Amniotic stem cell (primary cell): Measurements from ENCODE around the gene PFKP.
"Not testable (repeated sequence)": the region's sequence is repeated elsewhere in the genome, so short reads cannot be mapped to it uniquely, and the experiment has no call there.

Experiments
- DNase-seq: peaks from one replicate; lab custom pipeline; 2025; lab: John Stamatoyannopoulos, UW

PFKP gene

GRCh38 chr10:3159152-3159551 lies 91.8 kb downstream of the PFKP start:
- DNase-seq, result no peak

- no peak for DNase-seq
Measured at GRCh38 chr10:3162533-3162932, 95.2 kb downstream of the PFKP start.

GRCh38 chr10:3163879-3164278 lies 96.5 kb downstream of the PFKP start:
- no peak for DNase-seq

- DNase-seq, result no peak
Measured at GRCh38 chr10:3165196-3165595, 97.8 kb downstream of the PFKP start.

- DNase-seq, result no peak
Measured at GRCh38 chr10:3166496-3167290, 99.3 kb downstream of the PFKP start.

GRCh38 chr10:3167611-3168330 lies 100.4 kb downstream of the PFKP start:
- DNase-seq, result no peak

- DNase-seq, result no peak
Measured at GRCh38 chr10:3169271-3169670, 101.9 kb downstream of the PFKP start.

- DNase-seq, result no peak
Measured at GRCh38 chr10:3169673-3170072, 102.3 kb downstream of the PFKP start.

- not testable (repeated sequence) for DNase-seq
Measured at GRCh38 chr10:3171488-3171887, 104.1 kb downstream of the PFKP start.

GRCh38 chr10:3172081-3172445 lies 104.7 kb downstream of the PFKP start:
- DNase-seq, result peak; percentile 57

GRCh38 chr10:3172446-3173170 lies 105.3 kb downstream of the PFKP start, which contains the start of gene PITRM1:
Gene PITRM1 (minus strand): TSS chr10:3172782. CDS start chr10:3172772, 10 bp downstream.
- peak; percentile 97 for DNase-seq

GRCh38 chr10:3173171-3173878 lies 106.0 kb downstream of the PFKP start:
- DNase-seq, result no peak

- no peak for DNase-seq
Measured at GRCh38 chr10:3178042-3178441, 110.7 kb downstream of the PFKP start.

GRCh38 chr10:3179174-3179573 lies 111.8 kb downstream of the PFKP start:
- DNase-seq, result no peak

GRCh38 chr10:3180355-3181025 lies 113.1 kb downstream of the PFKP start:
- DNase-seq, result no peak

GRCh38 chr10:3185386-3185785 lies 118.0 kb downstream of the PFKP start:
- DNase-seq, result no peak

GRCh38 chr10:3186368-3186767 lies 119.0 kb downstream of the PFKP start:
- no peak for DNase-seq
